GM19328 (cell line): ENCODE measurements around the gene C11orf98.
A peak's percentile ranks its signal among the peaks of the same experiment; 100 is the strongest.
"Not testable (repeated sequence)": the region's sequence is repeated elsewhere in the genome, so short reads cannot be mapped to it uniquely, and the experiment has no call there.

Experiments used
- ATAC-seq: cut with Tn5 transposase; IDR thresholded peaks from one replicate; pipeline ENCODE4 v1.9.1; 2021; ENCODE audit warnings: mild to moderate bottlenecking, moderate library complexity; ENCODE audit not compliant: unreplicated experiment

The C11orf98 gene

DNA sequence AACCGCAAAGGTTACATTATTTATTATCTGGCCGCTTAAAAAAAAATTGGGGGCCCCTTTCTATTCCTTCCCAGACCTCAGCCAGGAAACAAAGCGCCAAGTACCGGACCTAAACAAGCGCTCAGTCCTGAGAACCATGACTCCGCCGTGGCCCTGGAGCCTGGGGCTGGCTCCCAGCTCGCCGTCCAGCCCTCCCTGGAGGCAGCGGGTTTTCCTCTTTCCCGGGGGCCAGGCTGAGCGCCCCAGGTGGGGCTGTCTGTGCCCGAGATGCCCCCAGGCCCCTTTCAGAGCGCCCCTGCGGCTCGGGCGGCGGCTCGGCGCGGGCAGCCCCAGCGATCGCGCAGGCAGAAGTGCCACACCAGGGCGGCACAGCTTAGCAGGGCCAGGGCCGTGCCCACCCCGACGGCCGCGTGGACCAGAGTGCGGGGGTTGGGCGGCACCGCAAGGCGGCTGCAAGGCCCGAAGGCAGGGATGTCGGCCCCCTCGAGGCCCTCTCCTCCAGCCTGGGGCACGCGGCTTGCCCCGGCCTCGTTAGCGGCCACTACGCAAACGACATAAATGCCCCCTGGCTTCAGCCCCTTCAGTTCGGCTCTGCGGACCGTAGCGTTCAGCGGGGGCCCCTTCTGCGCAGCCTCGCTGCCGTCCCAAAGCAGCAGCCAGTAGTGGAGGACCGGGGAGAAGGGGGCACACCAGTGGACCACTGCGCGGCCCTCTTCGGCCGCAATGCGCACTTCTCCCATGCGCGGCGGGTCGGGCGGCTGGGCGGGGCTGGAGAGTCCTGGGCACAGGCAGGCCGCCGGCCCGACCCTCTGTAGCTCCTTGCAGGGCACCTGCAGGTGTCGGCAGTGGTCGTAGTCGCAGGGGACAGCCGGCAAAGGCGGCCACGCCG lies 22.7 kb upstream of the C11orf98 start:
- ATAC-seq, result no peak

DNA sequence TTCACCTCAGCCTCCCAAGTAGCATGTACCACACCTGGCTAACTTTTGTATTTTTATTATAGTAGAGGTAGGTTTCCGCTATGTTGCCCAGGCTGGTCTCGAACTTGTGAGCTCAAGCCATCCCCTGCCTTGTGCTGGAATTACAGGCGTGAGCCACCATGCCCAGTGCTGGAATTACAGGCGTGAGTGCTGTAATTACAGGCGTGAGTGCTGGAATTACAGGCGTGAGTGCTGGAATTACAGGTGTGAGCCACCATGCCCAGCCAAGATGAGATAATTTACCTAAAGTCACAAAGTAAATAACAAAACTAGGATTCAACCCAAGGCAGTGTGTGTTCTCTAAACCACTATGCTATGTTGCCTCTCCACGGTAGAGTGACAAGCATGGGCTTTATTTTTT lies 17.5 kb upstream of the C11orf98 start:
- ATAC-seq, result no peak

DNA sequence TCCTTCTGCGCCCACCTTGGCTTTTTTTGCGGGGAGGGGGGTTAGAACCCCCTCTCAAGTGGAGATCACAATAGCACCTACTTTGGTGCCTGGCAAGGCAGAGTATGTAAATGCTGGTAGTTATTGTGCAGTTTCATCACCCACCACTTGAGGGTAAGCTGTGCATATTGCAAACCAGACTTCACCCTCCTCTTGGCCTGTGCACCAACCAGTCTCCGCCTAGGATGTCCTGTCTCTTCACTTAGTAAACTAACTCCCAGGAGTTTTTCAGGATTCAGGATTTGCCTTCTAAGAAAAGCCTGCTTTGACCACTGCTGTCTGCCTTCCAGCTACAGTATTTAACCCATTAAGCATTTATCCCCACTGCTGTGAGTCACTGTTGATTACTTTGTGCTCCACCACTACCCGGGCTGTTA lies 15.8 kb upstream of the C11orf98 start:
- no peak for ATAC-seq

DNA sequence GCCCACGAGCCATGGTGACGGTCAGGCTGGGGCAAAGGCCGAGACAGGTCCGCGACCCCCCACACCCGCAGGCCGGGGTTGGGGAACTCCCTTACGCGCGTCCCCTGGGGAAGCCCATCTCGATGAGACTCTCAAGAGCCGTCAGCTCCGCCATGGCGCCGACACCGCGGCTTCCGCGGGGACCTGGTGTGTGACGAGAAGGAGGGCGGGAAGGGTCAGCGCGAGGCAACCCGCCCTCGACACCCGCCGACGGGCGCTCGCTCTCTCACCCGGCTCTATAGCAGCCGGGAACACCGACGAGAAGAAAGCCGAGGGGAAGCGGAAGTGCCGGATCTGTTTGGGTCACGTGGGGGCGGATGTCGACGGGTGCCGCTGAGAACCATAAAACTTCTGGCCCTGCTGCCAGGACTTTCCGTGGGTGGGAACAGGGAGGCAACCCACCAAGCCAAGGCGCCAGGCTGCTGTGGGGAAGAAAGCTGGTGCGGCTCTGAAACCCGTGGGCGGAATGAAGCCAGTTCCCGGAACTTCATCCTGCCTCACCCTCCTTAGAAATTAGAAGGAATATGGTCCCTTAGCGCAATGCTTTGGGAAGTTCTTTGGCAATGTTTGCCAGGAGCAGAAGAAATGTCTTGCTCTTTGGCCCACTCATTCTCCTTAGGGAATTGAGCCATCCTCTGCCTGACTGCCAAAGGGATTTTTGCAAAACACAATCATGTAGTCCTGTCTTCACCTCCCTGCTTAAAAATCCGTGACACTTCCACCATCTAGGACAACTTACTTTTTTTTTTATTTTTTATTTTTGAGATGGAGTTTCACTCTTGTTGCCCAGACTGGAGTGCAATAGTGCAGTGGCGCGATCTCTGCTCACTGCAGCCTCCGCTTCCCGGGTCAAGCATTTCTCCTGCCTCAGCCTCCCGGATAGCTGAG lies 14.0 kb upstream of the C11orf98 start, which contains the start of gene UBXN1:
Gene UBXN1 (minus strand): TSS at position 304 of the 927 bp plus-strand sequence. CDS start 150 bp downstream, at position 154.
- ATAC-seq, result peak; percentile 66

DNA sequence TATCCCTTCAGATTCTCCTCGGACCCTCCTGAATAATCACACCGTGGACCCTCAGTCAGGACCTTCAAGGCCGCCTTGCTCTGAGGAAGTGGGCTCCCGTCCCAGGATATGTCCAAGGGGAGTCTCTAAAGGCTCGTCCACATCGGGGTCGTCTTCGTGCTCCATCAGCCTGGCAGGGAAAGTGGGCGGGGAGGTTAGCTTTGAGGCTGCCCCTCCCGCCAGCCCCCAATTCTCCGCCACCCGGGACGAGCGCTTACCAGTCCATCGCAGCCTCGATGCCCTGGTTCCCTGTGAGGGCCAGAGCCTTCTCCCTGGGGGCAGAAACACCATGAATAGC lies 13.4 kb upstream of the C11orf98 start:
- no peak for ATAC-seq

DNA sequence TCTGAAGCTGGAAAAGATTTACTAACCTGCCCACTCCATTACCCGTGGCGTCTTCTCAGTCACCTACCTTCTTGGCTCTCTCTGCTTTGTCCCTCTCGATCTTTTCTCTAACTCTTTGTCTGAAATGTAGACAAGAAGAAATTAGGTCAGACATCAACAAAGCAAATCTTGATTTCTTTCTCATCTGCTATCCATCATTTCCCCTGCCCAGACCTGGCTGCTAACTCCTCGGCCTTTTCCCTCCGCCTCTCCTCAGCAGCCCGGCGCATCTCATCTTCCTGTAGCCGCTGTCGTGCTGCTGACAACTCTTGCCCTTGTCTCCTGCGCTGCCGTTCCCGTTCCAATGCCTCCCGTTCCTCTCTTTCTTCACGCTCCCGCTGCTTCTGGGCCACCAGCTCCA lies 12.7 kb upstream of the C11orf98 start:
- no peak for ATAC-seq

DNA sequence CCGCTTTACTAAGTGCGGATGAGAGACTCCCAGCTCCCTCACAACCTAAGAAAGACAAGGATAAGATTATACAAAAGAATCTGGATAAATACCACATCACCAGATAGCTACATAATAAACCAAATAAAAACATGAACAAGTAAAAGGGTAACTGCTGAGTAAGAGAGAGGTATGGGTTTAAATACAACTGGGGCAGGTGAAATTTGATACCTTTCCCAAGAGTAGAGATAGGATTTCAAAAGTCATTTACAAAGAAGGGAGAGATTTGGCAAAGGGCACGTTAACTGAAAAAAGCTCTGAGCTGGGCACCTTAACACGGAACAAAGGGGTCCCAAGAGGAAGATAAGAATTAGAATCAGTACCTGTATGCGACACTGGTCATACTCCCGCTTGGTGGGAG lies 12.1 kb upstream of the C11orf98 start:
- no peak for ATAC-seq

DNA sequence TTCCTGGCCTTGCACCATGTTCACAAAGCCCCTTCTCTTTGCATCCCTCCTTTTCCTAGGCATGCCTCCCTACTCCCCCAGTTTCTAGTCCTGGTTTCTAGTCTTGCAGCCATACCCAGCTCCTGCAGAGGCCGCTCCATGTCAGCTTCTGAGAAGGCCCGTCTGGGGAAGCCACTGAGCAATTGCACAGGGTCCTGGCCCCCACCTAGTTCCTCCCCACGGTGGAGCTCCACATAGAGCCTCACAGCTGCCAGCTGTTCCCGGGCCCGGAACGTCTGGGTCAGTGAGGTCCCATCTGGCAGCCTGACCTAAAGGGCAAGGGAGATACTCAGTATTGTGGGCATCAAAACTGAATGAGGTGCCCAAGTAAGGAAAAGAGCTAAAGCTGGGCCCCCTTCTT lies 11.7 kb upstream of the C11orf98 start:
- ATAC-seq, result no peak

DNA sequence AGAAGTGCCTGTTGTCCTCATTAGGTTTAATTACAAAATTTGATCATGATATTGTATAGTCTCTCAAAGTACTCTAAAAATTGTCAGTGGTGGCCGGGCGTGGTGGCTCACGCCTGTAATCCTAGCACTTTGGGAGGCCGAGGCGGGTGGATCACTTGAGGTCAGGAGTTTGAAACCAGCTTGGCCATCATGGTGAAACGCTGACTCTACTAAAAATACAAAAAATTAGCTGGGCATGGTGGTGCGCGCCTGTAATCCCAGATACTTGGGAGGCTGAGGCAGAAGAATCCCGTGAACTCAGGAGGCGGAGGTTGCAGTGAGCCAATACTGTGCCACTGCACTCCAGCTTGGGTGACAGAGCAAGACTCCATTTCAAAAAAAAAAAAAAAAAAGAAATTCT lies 10.4 kb upstream of the C11orf98 start:
- not testable (repeated sequence) for ATAC-seq

DNA sequence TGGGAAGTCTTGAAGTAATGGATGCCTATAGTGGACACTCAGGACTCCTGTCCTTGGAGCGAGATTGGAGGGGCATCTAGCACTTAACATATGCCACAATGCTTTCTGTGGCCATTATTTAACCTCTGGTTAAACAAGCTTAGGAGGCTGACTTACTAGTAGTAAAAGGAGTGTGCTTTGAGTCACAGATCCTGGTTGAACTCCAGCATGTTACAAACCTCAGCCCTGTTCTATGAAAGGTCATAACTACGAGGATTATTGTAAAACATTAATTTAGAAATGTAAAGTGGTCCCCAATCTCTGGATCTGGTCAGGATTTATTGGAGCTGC lies 8.2 kb upstream of the C11orf98 start:
- no peak for ATAC-seq

DNA sequence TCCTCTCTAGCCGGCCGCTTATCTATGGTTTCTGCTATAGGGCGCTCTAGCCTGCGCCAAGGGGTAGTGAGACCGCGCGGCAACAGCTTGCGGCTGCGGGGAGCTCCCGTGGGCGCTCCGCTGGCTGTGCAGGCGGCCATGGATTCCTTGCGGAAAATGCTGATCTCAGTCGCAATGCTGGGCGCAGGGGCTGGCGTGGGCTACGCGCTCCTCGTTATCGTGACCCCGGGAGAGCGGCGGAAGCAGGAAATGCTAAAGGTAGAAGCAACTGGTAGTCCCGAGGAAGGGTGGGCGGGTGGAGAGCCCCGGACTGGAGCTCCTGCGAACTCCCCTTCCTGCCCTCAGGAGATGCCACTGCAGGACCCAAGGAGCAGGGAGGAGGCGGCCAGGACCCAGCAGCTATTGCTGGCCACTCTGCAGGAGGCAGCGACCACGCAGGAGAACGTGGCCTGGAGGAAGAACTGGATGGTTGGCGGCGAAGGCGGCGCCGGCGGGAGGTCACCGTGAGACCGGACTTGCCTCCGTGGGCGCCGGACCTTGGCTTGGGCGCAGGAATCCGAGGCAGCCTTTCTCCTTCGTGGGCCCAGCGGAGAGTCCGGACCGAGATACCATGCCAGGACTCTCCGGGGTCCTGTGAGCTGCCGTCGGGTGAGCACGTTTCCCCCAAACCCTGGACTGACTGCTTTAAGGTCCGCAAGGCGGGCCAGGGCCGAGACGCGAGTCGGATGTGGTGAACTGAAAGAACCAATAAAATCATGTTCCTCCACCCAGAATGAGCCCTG lies 6.8 kb upstream of the C11orf98 start, which contains the start of the genes LBHD1 and UQCC3:
Gene LBHD1 (minus strand): TSS at position 660 of the 782 bp plus-strand sequence. CDS start 2,236 bp downstream, outside the sequence.
Gene UQCC3 (plus strand): TSS at position 66 of the 782 bp plus-strand sequence. CDS start 73 bp downstream, at position 139.
- peak; percentile 68 for ATAC-seq

DNA sequence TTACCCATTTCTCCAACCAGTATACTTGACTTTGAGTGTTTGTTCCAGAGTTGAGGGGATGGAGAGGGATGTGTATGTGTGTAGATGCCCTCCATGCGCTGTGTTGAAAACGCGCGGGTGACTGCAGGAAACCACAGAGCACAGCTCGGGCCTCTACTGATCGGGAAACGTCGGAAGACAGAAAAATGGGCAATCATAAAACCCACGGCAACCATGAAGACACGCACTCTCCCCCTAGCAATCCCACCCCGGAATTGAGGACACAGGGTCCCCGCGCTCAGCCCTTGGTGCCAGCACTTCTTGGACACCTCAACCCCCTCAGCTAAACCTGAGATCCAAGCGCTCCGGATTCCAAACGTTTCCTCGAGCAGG lies 6.2 kb upstream of the C11orf98 start:
- ATAC-seq, result peak; percentile 6

DNA sequence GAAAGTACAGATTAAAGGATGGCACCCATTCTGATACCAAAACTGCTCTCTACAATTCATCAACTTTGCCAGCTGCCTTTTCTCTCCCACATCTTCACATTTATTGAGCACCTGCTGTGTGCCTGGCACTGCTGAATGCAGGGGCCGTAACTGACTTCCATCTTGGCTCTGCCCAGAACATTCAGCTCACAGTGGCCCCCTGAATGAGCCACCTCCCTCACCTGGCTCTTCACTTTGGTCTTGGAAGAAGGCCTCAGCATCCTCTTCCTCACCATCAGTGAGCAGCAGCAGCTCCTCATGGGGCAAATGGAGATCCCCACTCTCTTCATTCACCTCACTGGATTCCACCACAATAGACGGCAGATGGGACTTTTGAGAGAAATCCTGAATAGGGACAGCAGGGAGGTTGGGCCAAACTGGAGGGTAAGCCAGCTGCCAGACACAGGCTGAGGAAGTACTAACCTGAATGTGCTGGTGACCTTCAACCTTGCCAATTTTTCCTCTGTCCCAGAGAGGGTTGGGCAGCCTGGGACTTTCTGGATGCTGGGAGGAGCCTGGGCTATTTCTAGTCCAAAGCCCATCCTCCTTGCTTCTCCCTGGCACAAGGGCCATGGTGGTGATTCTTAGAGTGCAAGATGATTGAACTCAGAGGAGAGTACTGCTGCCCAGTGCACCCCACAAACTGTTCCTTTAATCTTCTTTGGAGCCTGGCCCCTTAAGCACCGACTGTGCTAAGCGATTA lies 4.6 kb upstream of the C11orf98 start:
- ATAC-seq, result no peak

DNA sequence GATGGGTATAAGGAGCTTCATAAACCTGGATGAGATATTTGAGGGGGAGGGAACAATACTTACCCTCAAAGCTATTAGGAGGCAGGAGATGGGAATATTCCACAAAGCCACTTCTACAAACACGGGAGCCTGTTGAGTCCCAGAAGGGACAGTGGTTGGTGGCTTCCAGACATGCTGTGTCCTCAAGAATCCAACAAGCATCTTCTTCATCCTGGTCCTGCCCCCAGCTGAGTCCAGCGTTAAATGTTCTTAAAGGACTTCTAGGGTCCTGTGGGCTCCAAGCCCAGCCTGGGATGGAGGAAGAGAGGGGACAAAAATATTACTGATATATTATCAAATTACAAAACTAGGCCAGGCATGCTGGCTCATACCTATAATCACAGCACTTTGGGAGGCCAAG lies 2.5 kb upstream of the C11orf98 start:
- no peak for ATAC-seq

DNA sequence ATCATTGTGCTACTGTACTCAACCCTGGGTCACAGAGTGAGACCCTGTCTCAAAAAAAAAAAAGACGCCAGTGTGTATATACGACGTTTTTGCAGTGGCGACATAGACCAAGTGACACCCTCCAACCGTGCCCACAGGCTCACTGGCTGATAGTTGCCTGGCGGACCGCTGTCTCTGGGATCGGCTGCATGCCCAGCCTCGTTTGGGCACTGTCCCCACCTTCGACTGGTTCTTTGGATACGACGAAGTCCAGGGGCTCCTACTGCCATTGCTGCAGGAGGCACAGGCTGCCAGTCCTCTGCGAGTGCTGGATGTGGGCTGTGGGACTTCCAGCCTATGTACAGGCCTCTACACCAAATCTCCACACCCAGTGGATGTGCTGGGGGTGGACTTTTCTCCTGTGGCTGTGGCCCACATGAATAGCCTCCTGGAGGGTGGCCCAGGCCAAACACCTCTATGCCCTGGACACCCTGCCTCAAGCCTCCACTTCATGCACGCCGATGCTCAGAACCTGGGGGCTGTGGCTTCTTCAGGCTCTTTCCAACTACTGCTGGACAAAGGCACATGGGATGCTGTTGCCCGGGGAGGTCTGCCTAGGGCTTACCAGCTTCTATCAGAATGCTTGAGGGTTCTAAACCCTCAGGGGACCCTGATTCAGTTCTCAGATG lies 1.4 kb upstream of the C11orf98 start:
- no peak for ATAC-seq

DNA sequence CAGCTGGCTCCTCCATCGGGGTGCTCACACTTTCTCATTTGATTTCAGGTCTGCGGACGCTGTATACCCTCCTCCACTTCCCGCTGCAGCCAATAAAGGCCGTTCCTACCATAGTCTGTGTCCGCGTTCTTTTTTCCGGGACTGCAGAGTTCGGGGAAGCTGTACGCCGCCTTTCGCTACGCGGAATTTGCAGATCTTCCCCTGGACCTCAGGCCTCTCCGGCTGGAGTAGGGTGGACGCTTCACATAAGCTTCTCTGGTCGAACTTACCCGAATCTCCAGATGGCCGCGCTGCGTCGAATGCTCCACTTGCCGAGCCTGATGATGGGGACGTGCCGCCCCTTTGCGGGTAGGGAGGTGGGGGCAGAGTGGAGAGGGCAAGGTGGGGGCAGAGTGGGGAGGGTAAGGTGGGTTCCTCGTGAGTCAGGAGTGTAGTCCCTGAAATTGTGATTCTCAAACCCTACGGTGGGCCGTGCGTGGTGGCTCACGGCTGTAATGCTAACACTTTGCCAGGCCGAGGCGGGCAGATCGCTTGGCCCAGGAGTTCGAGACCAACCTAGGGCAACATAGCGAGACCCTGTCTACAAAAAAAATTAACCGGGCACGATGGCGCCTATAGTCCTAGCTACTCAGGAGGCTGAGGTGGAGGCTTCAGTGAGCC lies 719 bp upstream of the C11orf98 start:
- ATAC-seq, result no peak

DNA sequence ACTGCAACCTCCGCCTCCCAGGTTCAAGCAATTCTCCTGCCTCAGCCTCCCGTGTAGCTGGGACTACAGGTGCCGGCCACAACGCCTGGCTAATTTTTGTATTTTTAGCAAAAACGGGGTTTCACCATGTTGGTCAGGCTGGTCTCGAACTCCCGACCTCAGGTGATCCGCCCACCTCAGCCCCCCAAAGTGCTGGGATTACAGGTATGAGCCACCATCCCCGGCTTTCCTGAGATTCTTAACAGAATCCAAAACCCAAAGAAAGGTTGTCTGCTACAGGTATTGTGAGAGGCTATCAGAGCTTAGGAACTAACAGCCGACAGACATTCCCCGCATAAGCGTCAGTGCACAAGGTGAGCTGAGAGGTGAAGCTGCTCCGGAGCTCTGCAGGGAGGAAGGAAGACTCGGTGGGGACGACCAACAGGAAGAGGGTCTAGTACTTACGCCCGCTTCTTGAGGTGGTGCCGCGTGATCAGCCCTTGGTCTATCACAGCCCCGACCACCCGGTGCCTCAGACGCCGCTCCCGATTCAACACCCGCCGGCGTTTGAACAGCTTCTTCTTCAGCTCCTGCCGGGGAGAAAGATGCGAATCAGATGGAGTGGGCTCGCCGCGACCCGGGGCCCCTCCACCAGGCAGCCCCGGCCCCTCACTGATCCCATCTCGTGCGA lies 470 bp downstream of the C11orf98 start:
- peak; percentile 33 for ATAC-seq

DNA sequence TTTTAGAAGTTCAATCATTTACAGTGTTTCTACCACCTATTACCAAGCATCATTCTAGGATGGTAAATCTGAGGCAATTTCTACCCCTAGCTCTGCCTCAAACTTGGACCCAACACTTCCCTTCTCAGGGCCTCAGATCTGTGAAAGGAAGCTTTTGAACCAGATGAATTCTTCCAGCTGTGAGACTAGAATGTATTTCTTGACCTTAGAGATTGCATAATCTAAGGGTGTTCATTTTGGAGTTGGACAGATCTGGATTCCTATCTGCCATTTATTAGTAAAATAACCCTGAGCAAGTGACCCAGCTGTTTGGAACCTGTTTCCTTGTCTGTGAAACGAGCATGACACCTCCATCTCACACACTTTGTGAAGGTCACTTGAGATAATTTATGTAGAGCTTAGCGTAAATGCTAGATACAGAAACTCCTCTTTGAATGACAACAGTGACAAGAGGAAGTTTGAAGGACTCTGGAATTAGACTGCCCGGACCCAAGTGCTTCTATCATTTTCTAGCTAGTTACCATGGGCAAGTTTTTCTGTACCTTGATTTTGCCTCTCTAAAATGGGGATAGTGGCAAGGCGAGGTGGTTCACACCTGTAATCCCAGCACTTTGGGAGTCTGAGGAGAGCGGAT lies 8.1 kb downstream of the C11orf98 start:
- ATAC-seq, result no peak
